H1 (cell line): ENCODE measurements around the gene SLC2A3. TPM values are rescaled to one million over a fixed set of nuclear protein-coding genes. Genes with fewer than 3 reads are reported as not detected.
A peak's percentile ranks its signal among the peaks of the same experiment; 100 is the strongest.
"Not testable (repeated sequence)": the region's sequence is repeated elsewhere in the genome, so short reads cannot be mapped to it uniquely, and the experiment has no call there.

ENCODE experiments used
- CTCF ChIA-PET: fragments of 300-600 bp; sonication (Branson Sonifier 250); formaldehyde crosslinking; loops from one replicate; lab custom pipeline; 2021; ENCODE audit not compliant: partially characterized antibody; lab: Charles Lee
- POLR2A ChIA-PET: fragments of 300-600 bp; sonication (Branson Sonifier 250); formaldehyde crosslinking; loops from one replicate; lab custom pipeline; 2021; ENCODE audit warnings: inconsistent platforms; ENCODE audit not compliant: partially characterized antibody; lab: Charles Lee
- DNase-seq, 2 experiments: peaks; one replicate each; pipeline versions ENCODE4 v3.0.0 to v3.0.0-alpha.2; 2010 to 2022; ENCODE audit warnings: low spot score in 2 of 2, low read depth in 1 of 2, mixed read lengths in 1 of 2
- FAIRE-seq: peaks from 2 replicates; lab custom pipeline; 2011; peaks lifted over from hg19 to GRCh38; lab: Jason Lieb, UNC
- H2AFZ ChIP-seq: 2 replicates; pipeline ENCODE4 v1.8.1; 2012; ENCODE audit warnings: low read length, inconsistent platforms
- H2AK5ac ChIP-seq: 2 replicates; pipeline ENCODE4 v1.6.1; 2013; ENCODE audit warnings: low read depth, low read length
- H2BK120ac ChIP-seq: replicated peaks from 2 replicates; pipeline ENCODE3; 2013; ENCODE audit warnings: low read depth, low read length, inconsistent platforms
- H2BK12ac ChIP-seq: 2 replicates; pipeline ENCODE4 v1.6.1; 2013; ENCODE audit warnings: low read depth, low read length
- H2BK15ac ChIP-seq: 2 replicates; pipeline ENCODE4 v1.6.1; 2013; ENCODE audit warnings: low read length
- H2BK20ac ChIP-seq: 2 replicates; pipeline ENCODE4 v1.6.1; 2013; ENCODE audit warnings: low read length
- H2BK5ac ChIP-seq: 2 replicates; pipeline ENCODE4 v1.6.1; 2013; ENCODE audit warnings: low read depth, low read length
- H3K14ac ChIP-seq: 2 replicates; pipeline ENCODE4 v1.6.1; 2013; ENCODE audit warnings: inconsistent platforms; ENCODE audit not compliant: insufficient read length
- H3K18ac ChIP-seq: 2 replicates; pipeline ENCODE4 v1.6.1; 2013; ENCODE audit warnings: low read length; ENCODE audit errors: extremely low read depth
- H3K23ac ChIP-seq: 2 replicates; pipeline ENCODE4 v1.6.1; 2013; ENCODE audit warnings: inconsistent platforms; ENCODE audit not compliant: insufficient read length
- H3K23me2 ChIP-seq: 2 replicates; pipeline ENCODE4 v1.6.1; 2013; ENCODE audit warnings: low read depth, low read length
- H3K27ac ChIP-seq: 2 replicates; pipeline ENCODE4 v1.6.1; 2011; ENCODE audit warnings: low read depth, low read length, inconsistent platforms
- H3K27me3 ChIP-seq, 4 experiments: replicated peaks in 1 of 4; 1 replicate in 1 of 4; 2 replicates in 3 of 4; pipeline versions ENCODE4 v1.6.1 to v1.8.1; 2011 to 2013; ENCODE audit warnings: low read length in 3 of 4, mild to moderate bottlenecking in 3 of 4, inconsistent platforms in 2 of 4, mixed read lengths in 2 of 4, moderate library complexity in 1 of 4; ENCODE audit not compliant: control insufficient read depth in 3 of 4, insufficient read depth in 3 of 4; ENCODE audit errors: extremely low read depth in 1 of 4
- H3K36me3 ChIP-seq, 4 experiments: 2 replicates each; pipeline versions ENCODE4 v1.6.1 to v1.8.1; 2011 to 2013; ENCODE audit warnings: mild to moderate bottlenecking in 4 of 4, low read length in 3 of 4, moderate library complexity in 2 of 4, control low read depth in 1 of 4, inconsistent platforms in 1 of 4; ENCODE audit not compliant: insufficient read depth in 4 of 4, control insufficient read depth in 2 of 4
- H3K4ac ChIP-seq: replicated peaks from 2 replicates; pipeline ENCODE3; 2013; ENCODE audit warnings: low read length, low read depth, mixed read lengths, inconsistent platforms; ENCODE audit not compliant: insufficient read length
- H3K4me1 ChIP-seq, 4 experiments: replicated peaks in 1 of 4; 1 replicate in 1 of 4; 2 replicates in 3 of 4; pipeline versions ENCODE4 v1.6.1 to v1.8.1; 2011 to 2013; ENCODE audit warnings: low read length in 3 of 4, inconsistent platforms in 2 of 4, mixed read lengths in 1 of 4; ENCODE audit not compliant: insufficient read depth in 4 of 4, control insufficient read depth in 3 of 4
- H3K4me2 ChIP-seq, 2 experiments: 2 replicates each; pipeline versions ENCODE4 v1.6.1 to v1.8.1; 2011 to 2013; ENCODE audit warnings: low read depth in 2 of 2, low read length in 2 of 2, control low read depth in 1 of 2, inconsistent platforms in 1 of 2, mild to moderate bottlenecking in 1 of 2; ENCODE audit not compliant: insufficient read depth in 1 of 2
- H3K4me3 ChIP-seq, 4 experiments: fragments of 200-600, 300-600 bp in 1 of 4; sonication (generic), shearing (Covaris generic), sonication (Bioruptor Twin) in 1 of 4; 2 replicates each; pipeline versions ENCODE4 v1.5.1 to v1.8.1; 2011 to 2016; ENCODE audit warnings: low read length in 4 of 4, low read depth in 3 of 4, control low read depth in 2 of 4, inconsistent platforms in 2 of 4, mild to moderate bottlenecking in 2 of 4, mixed read lengths in 1 of 4, moderate library complexity in 1 of 4; ENCODE audit not compliant: insufficient read depth in 2 of 4; ENCODE audit errors: extremely low read depth in 1 of 4
- H3K56ac ChIP-seq: replicated peaks from 2 replicates; pipeline ENCODE3; 2013; ENCODE audit warnings: low read depth, mild to moderate bottlenecking, mixed read lengths, low read length, inconsistent platforms; ENCODE audit not compliant: insufficient read length
- H3K79me1 ChIP-seq: 2 replicates; pipeline ENCODE4 v1.6.1; 2013; ENCODE audit warnings: low read depth, low read length, control low read depth
- H3K79me2 ChIP-seq, 2 experiments: 2 replicates each; pipeline versions ENCODE4 v1.6.1 to v1.8.1; 2012 to 2013; ENCODE audit warnings: low read length in 2 of 2, mild to moderate bottlenecking in 2 of 2, inconsistent platforms in 1 of 2; ENCODE audit not compliant: insufficient read depth in 2 of 2, control insufficient read depth in 1 of 2
- H3K9ac ChIP-seq, 4 experiments: replicated peaks in 1 of 4; 1 replicate in 1 of 4; 2 replicates in 3 of 4; pipeline versions ENCODE4 v1.6.1 to v1.8.1; 2011 to 2013; ENCODE audit warnings: low read depth in 3 of 4, low read length in 3 of 4, control low read depth in 2 of 4, mild to moderate bottlenecking in 2 of 4, moderate library complexity in 2 of 4, inconsistent platforms in 1 of 4; ENCODE audit errors: extremely low read depth in 1 of 4
- H3K9me3 ChIP-seq, 2 experiments: 2 replicates each; pipeline versions ENCODE4 v1.6.1 to v1.8.1; 2012 to 2013; ENCODE audit warnings: mild to moderate bottlenecking in 2 of 2, moderate library complexity in 2 of 2, control low read depth in 1 of 2, inconsistent platforms in 1 of 2, low read depth in 1 of 2, low read length in 1 of 2, mixed read lengths in 1 of 2; ENCODE audit not compliant: insufficient read depth in 2 of 2
- H4K20me1 ChIP-seq, 2 experiments: replicated peaks in 1 of 2; 2 replicates each; pipeline versions ENCODE3 to v1.8.1; 2011 to 2013; ENCODE audit warnings: inconsistent platforms in 2 of 2, low read length in 2 of 2, mild to moderate bottlenecking in 1 of 2; ENCODE audit not compliant: insufficient read depth in 2 of 2, control insufficient read depth in 1 of 2
- H4K5ac ChIP-seq: 2 replicates; pipeline ENCODE4 v1.6.1; 2013; ENCODE audit warnings: low read length, low read depth, mixed read lengths, inconsistent platforms; ENCODE audit not compliant: insufficient read length
- H4K8ac ChIP-seq: 2 replicates; pipeline ENCODE4 v1.8.0; 2013; ENCODE audit warnings: mild to moderate bottlenecking, moderate library complexity, low read length, inconsistent platforms; ENCODE audit not compliant: insufficient read depth; ENCODE audit errors: extremely low read depth
- H4K91ac ChIP-seq: replicated peaks from 2 replicates; pipeline ENCODE3; 2013; ENCODE audit warnings: low read length, mixed read lengths, inconsistent platforms; ENCODE audit not compliant: insufficient read length
- POLR2A ChIP-seq, 2 experiments: IDR thresholded peaks; 1 replicate in 1 of 2; 2 replicates in 1 of 2; pipeline ENCODE4 v1.6.1; 2011; ENCODE audit warnings: low read depth in 2 of 2, low read length in 2 of 2, mild to moderate bottlenecking in 2 of 2; ENCODE audit errors: control extremely low read depth in 1 of 2
- WGBS, 2 experiments: shearing (Covaris generic) in 1 of 2; methylation state at CpG; one replicate each; pipeline versions ENCODE4 v1.1.6 to v1.1.7; 2013 to 2015; ENCODE audit warnings: low lambda C conversion rate in 2 of 2, mixed read lengths in 2 of 2, inconsistent platforms in 1 of 2, low coverage in 1 of 2, missing lambda C conversion rate in 1 of 2; ENCODE audit not compliant: insufficient replicate concordance in 2 of 2, insufficient coverage in 1 of 2, insufficient read length in 1 of 2; ENCODE audit errors: extremely low coverage in 1 of 2, missing lambda C conversion rate in 1 of 2; 5-methylcytosine and 5-hydroxymethylcytosine counted together
- polyA plus RNA-seq, 7 experiments: library from polyadenylated mRNA; depleted of rRNA in 3 of 7; stranded (reverse) in 5 of 7; unstranded in 2 of 7; fragments of >200 nt in 5 of 7; fragments of 200-250 nt in 2 of 7; gene quantifications; 1 replicate in 5 of 7; 2 replicates in 1 of 7; 4 replicates in 1 of 7; pipeline versions ENCODE4 v1.2.1 to v1.2.3, GENCODE V29; 2011 to 2013; ENCODE audit warnings: missing spikeins in 2 of 7, mixed read lengths in 2 of 7
- total RNA-seq: library from RNA; stranded (reverse); fragmentation: NEBNext Ultra II Directional; extraction: Animal tissue kit (Norgen Biotek cat#: 25700); gene quantifications from 2 replicates; pipeline ENCODE4 v1.2.1, GENCODE V29; 2021

SLC2A3 gene
- total and polyA plus RNA-seq, 2 of the 8 experiments (the other 6 are each of a cell fraction or from before 2014, with no cell fraction given): 417 to 688 TPM

DNA sequence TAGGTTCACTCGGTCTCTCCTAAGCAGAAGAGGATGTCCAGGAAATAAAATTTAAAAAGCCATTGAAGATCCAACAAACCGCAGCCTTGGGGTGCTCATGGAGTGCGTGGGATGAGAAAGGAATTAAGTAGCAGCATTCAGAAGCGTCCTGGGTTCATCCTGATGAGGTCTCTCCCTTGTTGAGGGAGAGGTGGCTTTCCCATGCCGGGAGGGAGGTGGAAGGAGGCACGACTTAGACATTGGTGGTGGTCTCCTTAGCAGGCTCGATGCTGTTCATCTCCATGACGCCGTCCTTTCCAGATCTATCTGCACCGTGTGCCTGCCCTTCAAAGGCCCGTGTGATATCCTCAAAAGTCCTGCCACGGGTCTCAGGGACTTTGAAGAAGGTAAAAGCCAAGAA is 14.8 kb downstream of the SLC2A3 start:
- H3K23me2 ChIP-seq, H2AK5ac ChIP-seq, H3K18ac ChIP-seq, H3K79me1 ChIP-seq, H3K14ac ChIP-seq, H3K9me3 ChIP-seq, H4K20me1 ChIP-seq, FAIRE-seq, H2AFZ ChIP-seq, H3K27ac ChIP-seq, H4K8ac ChIP-seq, H2BK120ac ChIP-seq, H3K4ac ChIP-seq, DNase-seq, H2BK5ac ChIP-seq, H3K4me2 ChIP-seq, H2BK20ac ChIP-seq, H4K91ac ChIP-seq: not testable (repeated sequence)
- WGBS, 2 experiments: 94% methylated on average over 11 of the region's 12 CpGs; no CpG with 5 or more reads in 1 of the 2 experiments
- Histone ChIP-seq H3K79me2 (peaks cover 0 to 14% of the 10 kb centered on the region in 2 experiments; a peak in 1 of 4 replicates), H3K36me3 (peaks cover 18 to 68% (median 44%) of the 10 kb centered on the region in 4 experiments)
- CTCF ChIA-PET: interaction anchor here (0.6 to 3.6 kb wide), 2 partner anchors 59 to 124 kb away, joined by 3 to 13 read pairs; no protein-coding TSS in a partner anchor
- TF ChIP-seq POLR2A (IDR thresholded peaks at IDR 0.05; ENCODE audit: control extremely low read depth in 1 of 2, low read depth in 2 of 2, low read length in 2 of 2): peak in 1 of 2 experiments; percentile 28; a peak in 1 of 3 replicates
- TF ChIP-seq, all 59 proteins: peak for 1; not testable (repeated sequence) for 58
- H2BK15ac ChIP-seq, H3K56ac ChIP-seq, H4K5ac ChIP-seq, H3K4me3 ChIP-seq, H3K4me1 ChIP-seq, H3K23ac ChIP-seq, H3K27me3 ChIP-seq, H3K9ac ChIP-seq: not testable (repeated sequence)
- 0 out of 2 replicates have a peak overlapping the region, but pooled peaks have one; percentile 63 for H2BK12ac ChIP-seq
- POLR2A ChIA-PET: interaction anchor here (0.6 to 11.9 kb wide), 7 partner anchors 11 to 75 kb away, joined by 3 to 189 read pairs (median 4); partner anchors contain the start of gene SLC2A3
